B cell (primary cell): ENCODE measurements around the gene CFD. TPM values are rescaled to one million over a fixed set of nuclear protein-coding genes. Genes with fewer than 3 reads are reported as not detected.

Experiments
- ATAC-seq: fragments of 200-7000 bp; cut with Tn5 transposase; one replicate; pipeline ENCODE4 v1.10.0; 2021; ENCODE audit warnings: low read depth, mild to moderate bottlenecking, moderate number of reproducible peaks, moderate library complexity
- CTCF ChIA-PET: fragments of 350-600 bp; sonication (Branson Sonifier 250); formaldehyde crosslinking; loops from one replicate; lab custom pipeline; 2021; ENCODE audit warnings: antibody characterized with exemption, inconsistent platforms; lab: Charles Lee
- POLR2A ChIA-PET: fragments of 350-600 bp; sonication (Branson Sonifier 250); formaldehyde crosslinking; loops from one replicate; lab custom pipeline; 2021; ENCODE audit warnings: antibody characterized with exemption; lab: Charles Lee
- DNase-seq: peaks from one replicate; pipeline ENCODE4 v3.0.0; 2013
- H2AFZ ChIP-seq: 2 replicates; pipeline ENCODE4 v1.6.1; 2012; ENCODE audit warnings: mild to moderate bottlenecking, low read depth, low read length; ENCODE audit not compliant: insufficient read depth, poor library complexity, severe bottlenecking
- H3K27ac ChIP-seq, 2 donors: 1 replicate in 1 of 2; 2 replicates in 1 of 2; pipeline ENCODE4 v1.5.1; 2012 to 2013; ENCODE audit warnings: low read length in 2 of 2, mild to moderate bottlenecking in 2 of 2, moderate library complexity in 1 of 2
- H3K27me3 ChIP-seq, 4 experiments: fragments of 200-600 bp in 1 of 4; sonication (generic) in 1 of 4; replicated peaks in 1 of 4; 1 replicate in 2 of 4; 2 replicates in 2 of 4; pipeline versions ENCODE4 v1.6.1 to v1.7.0; 2013 to 2016; ENCODE audit warnings: low read length in 3 of 4, mild to moderate bottlenecking in 2 of 4, mixed read lengths in 1 of 4, moderate library complexity in 1 of 4; ENCODE audit not compliant: insufficient read depth in 4 of 4, control insufficient read depth in 3 of 4; ENCODE audit errors: control extremely low read depth in 1 of 4
- H3K36me3 ChIP-seq, 2 experiments: replicated peaks in 1 of 2; 1 replicate in 1 of 2; 2 replicates in 1 of 2; pipeline versions ENCODE4 v1.6.1 to v1.7.1; 2013; ENCODE audit warnings: low read length in 1 of 2; ENCODE audit not compliant: insufficient read depth in 2 of 2, control insufficient read depth in 1 of 2; ENCODE audit errors: control extremely low read depth in 1 of 2, extremely low read depth in 1 of 2
- H3K4me1 ChIP-seq, 2 donors: fragments of 200-600 bp in 1 of 2; sonication (generic) in 1 of 2; 1 replicate in 1 of 2; 2 replicates in 1 of 2; pipeline versions ENCODE4 v1.5.1 to v1.6.1; 2013 to 2017; ENCODE audit warnings: low read length in 2 of 2; ENCODE audit not compliant: control insufficient read depth in 2 of 2, insufficient read depth in 2 of 2
- H3K4me2 ChIP-seq: replicated peaks from 2 replicates; pipeline ENCODE3; 2012; ENCODE audit warnings: mild to moderate bottlenecking, low read depth, low read length; ENCODE audit not compliant: poor library complexity, severe bottlenecking
- H3K4me3 ChIP-seq, 5 experiments: fragments of 200-600 bp in 1 of 5; sonication (generic) in 1 of 5; 1 replicate in 3 of 5; 2 replicates in 2 of 5; pipeline versions ENCODE4 v1.5.1 to v1.7.0; 2011 to 2016; ENCODE audit warnings: low read length in 4 of 5, mild to moderate bottlenecking in 4 of 5, low read depth in 2 of 5, control low read depth in 1 of 5, moderate library complexity in 1 of 5; ENCODE audit not compliant: insufficient read depth in 1 of 5; ENCODE audit errors: control extremely low read depth in 1 of 5, extremely low read depth in 1 of 5
- H3K79me2 ChIP-seq: fragments of 200-600 bp; sonication (generic); one replicate; pipeline ENCODE4 v1.6.0; 2016; ENCODE audit warnings: low read length; ENCODE audit not compliant: control insufficient read depth, insufficient read depth
- H3K9ac ChIP-seq: fragments of 200-600 bp; sonication (generic); 2 replicates; pipeline ENCODE4 v1.6.1; 2017; ENCODE audit warnings: mild to moderate bottlenecking, low read length, moderate library complexity
- H3K9me3 ChIP-seq, 3 donors: one replicate each; pipeline versions ENCODE4 v1.6.1 to v1.7.1; 2013; ENCODE audit warnings: low read length in 2 of 3; ENCODE audit not compliant: control insufficient read depth in 2 of 3, insufficient read depth in 1 of 3; ENCODE audit errors: control extremely low read depth in 1 of 3
- H4K20me1 ChIP-seq: 2 replicates; pipeline ENCODE4 v1.6.0; 2012; ENCODE audit warnings: mild to moderate bottlenecking, low read length; ENCODE audit not compliant: insufficient read depth, control insufficient read depth, poor library complexity, severe bottlenecking
- H3K27ac Mint-ChIP-seq: one replicate; pipeline ENCODE4 v1.8.0; 2021; ENCODE audit warnings: mixed read lengths
- H3K27me3 Mint-ChIP-seq: one replicate; pipeline ENCODE4 v1.8.0; 2021; ENCODE audit warnings: mixed read lengths
- H3K4me1 Mint-ChIP-seq: one replicate; pipeline ENCODE4 v1.8.0; 2021; ENCODE audit warnings: mixed read lengths
- H3K4me3 Mint-ChIP-seq: one replicate; pipeline ENCODE4 v1.8.0; 2021; ENCODE audit warnings: mixed read lengths
- H3K9me3 Mint-ChIP-seq: one replicate; pipeline ENCODE4 v1.8.0; 2022; ENCODE audit warnings: mixed read lengths; ENCODE audit not compliant: insufficient read depth
- CTCF ChIP-seq: fragments of 200-600 bp; IDR thresholded peaks from one replicate; pipeline ENCODE4 v1.8.0; 2022; ENCODE audit warnings: antibody characterized with exemption, mild to moderate bottlenecking
- EZH2 ChIP-seq: IDR thresholded peaks from 2 replicates; pipeline ENCODE4 v1.6.1; 2012; ENCODE audit warnings: borderline replicate concordance, low read depth, mild to moderate bottlenecking, moderate library complexity, low read length; ENCODE audit not compliant: insufficient read depth, poor library complexity, severe bottlenecking
- WGBS: methylation state at CpG from one replicate; pipeline ENCODE4 v1.1.5; 2013; ENCODE audit warnings: missing lambda C conversion rate; ENCODE audit not compliant: insufficient coverage; 5-methylcytosine and 5-hydroxymethylcytosine counted together
- intact Hi-C: fragments of 100-400 bp; cut with micrococcal nuclease; formaldehyde crosslinking; loops from one replicate; pipeline ENCODE4 v1.10.0; 2022
- polyA plus RNA-seq: library from polyadenylated mRNA; depleted of rRNA; stranded (reverse); fragments of >200 nt; gene quantifications from 2 replicates; pipeline ENCODE4 v1.2.3, GENCODE V29; 2012
- total RNA-seq, 2 donors: library from RNA; stranded (reverse); fragments of 120-200 nt in 1 of 2; gene quantifications; 1 replicate in 1 of 2; 2 replicates in 1 of 2; pipeline versions ENCODE4 v1.2.3 to v1.2.4, GENCODE V29; 2013 to 2022

Gene CFD
- total and polyA plus RNA-seq, 2 donors (not counting 1 experiment from before 2014, with no cell fraction given), result 0.79 to 6.6 TPM

GRCh38 chr19:889662-890295 lies 30.3 kb downstream of the CFD start:
- Mint-ChIP-seq H3K4me3 (peak overlapping the region; percentile 66), H3K4me1 (peaks cover 14% of the 10 kb centered on the region), H3K27me3 (no peaks in the 10 kb centered on the region), H3K9me3 (no peaks in the 10 kb centered on the region), H3K27ac (peak overlapping the region; percentile 56)
- Histone ChIP-seq H3K36me3 (peaks cover 0 to 40% of the 10 kb centered on the region in 2 experiments), H3K9ac (no peak overlapping the region), H3K79me2 (peaks cover 44% of the 10 kb centered on the region), H3K4me3 (no peak overlapping the region), H3K27me3 (no peaks in the 10 kb centered on the region), H4K20me1 (peaks cover 26% of the 10 kb centered on the region), H2AFZ (no peak overlapping the region), H3K4me2 (no peak overlapping the region), H3K9me3 (no peaks in the 10 kb centered on the region), H3K4me1 (peaks cover 5 to 38% of the 10 kb centered on the region in 2 donors), H3K27ac (no peak overlapping the region)
- intact Hi-C loops, result no loop called here
- ChIA-PET POLR2A (no interaction called here), CTCF (no interaction called here)
- TF ChIP-seq CTCF, result no peak
- TF ChIP-seq EZH2, result no peak
- DNase-seq (no peak), ATAC-seq (no peak)
- WGBS, result 96% methylated on average over 26 of the region's 26 CpGs

DNA sequence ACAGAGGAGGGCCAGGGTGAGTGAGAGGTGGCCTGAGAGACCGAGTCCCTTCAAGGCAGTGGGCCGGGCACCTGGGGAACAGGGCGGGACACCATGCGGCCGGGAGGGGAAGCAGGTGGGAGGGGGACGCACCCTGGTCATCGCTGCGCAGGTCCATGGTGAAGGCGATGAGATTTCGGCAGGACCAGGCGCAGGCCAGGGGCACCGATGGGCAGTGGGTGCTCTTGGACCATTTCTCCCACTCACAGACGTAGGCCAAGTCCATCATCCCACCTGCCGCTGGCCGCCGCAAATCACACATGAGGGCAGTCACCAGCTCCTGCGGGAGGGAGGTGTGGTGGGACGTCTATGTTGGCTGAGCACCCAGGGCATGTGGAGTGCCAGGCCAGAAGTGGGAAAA lies 31.4 kb downstream of the CFD start:
- peak overlapping the region; percentile 59 for H3K27ac Mint-ChIP-seq
- no peak overlapping the region for H3K9ac ChIP-seq
- peaks cover 17% of the 10 kb centered on the region for H3K4me1 Mint-ChIP-seq
- intact Hi-C loops, result no loop called here
- no peak overlapping the region for H3K27ac ChIP-seq
- no peak overlapping the region for H2AFZ ChIP-seq
- no peak for TF ChIP-seq EZH2
- no peak for TF ChIP-seq CTCF
- DNase-seq (no peak), ATAC-seq (no peak)
- H3K4me2 ChIP-seq, result no peak overlapping the region
- no peaks in the 10 kb centered on the region for H3K27me3 Mint-ChIP-seq
- H3K79me2 ChIP-seq, result peaks cover 35% of the 10 kb centered on the region
- H3K4me3 ChIP-seq, result no peak overlapping the region
- no peaks in the 10 kb centered on the region for H3K27me3 ChIP-seq
- CTCF ChIA-PET, result no interaction called here
- H3K9me3 Mint-ChIP-seq, result no peaks in the 10 kb centered on the region
- H3K9me3 ChIP-seq, result no peaks in the 10 kb centered on the region
- over 99% methylated on average over 17 of the region's 18 CpGs for WGBS
- peaks cover 0 to 31% of the 10 kb centered on the region in 2 experiments for H3K36me3 ChIP-seq
- H3K4me1 ChIP-seq, result peaks cover 5 to 38% of the 10 kb centered on the region in 2 donors
- POLR2A ChIA-PET, result interaction anchor here (0.6 kb wide), 1 partner anchor 15 kb away, joined by 4 read pairs; no protein-coding TSS in a partner anchor
- H3K4me3 Mint-ChIP-seq, result peak overlapping the region; percentile 73
- H4K20me1 ChIP-seq, result peaks cover 24% of the 10 kb centered on the region
